MM.1S (cell line): Measurements from ENCODE around the gene NR0B2.

ENCODE experiments used
- DNase-seq: peaks from one replicate; pipeline ENCODE4 v3.0.0-alpha.2; 2015
- H2AFZ ChIP-seq: fragments of 300-600 bp; sonication (generic); 2 replicates; pipeline ENCODE4 v1.6.0; 2016; ENCODE audit warnings: antibody characterized with exemption, low read length
- H3F3A ChIP-seq: fragments of 300-600 bp; sonication (generic); 2 replicates; pipeline ENCODE4 v1.6.1; 2016; ENCODE audit warnings: mild to moderate bottlenecking, antibody characterized with exemption, low read length, moderate library complexity, mixed read lengths; ENCODE audit not compliant: insufficient read depth
- H3K27ac ChIP-seq: fragments of 300-600 bp; sonication (generic); 2 replicates; pipeline ENCODE4 v1.5.1; 2016; ENCODE audit warnings: mild to moderate bottlenecking, low read length
- H3K27me3 ChIP-seq: fragments of 300-600 bp; sonication (generic); replicated peaks from 2 replicates; pipeline ENCODE4 v1.6.0; 2016; ENCODE audit warnings: low read length; ENCODE audit not compliant: insufficient read depth
- H3K36me3 ChIP-seq: fragments of 300-600 bp; sonication (generic); replicated peaks from 2 replicates; pipeline ENCODE4 v1.6.1; 2016; ENCODE audit warnings: mild to moderate bottlenecking, low read length, mixed read lengths; ENCODE audit not compliant: insufficient read depth
- H3K4me1 ChIP-seq: fragments of 300-600 bp; sonication (generic); 2 replicates; pipeline ENCODE4 v1.6.1; 2016; ENCODE audit warnings: low read length, mixed read lengths
- H3K4me2 ChIP-seq: fragments of 300-600 bp; sonication (generic); 2 replicates; pipeline ENCODE4 v1.6.0; 2016; ENCODE audit warnings: low read depth, low read length
- H3K4me3 ChIP-seq: fragments of 300-600 bp; sonication (generic); 2 replicates; pipeline ENCODE4 v1.5.1; 2016; ENCODE audit warnings: low read length, mixed read lengths
- H3K79me2 ChIP-seq: fragments of 300-600 bp; sonication (generic); 2 replicates; pipeline ENCODE4 v1.6.1; 2016; ENCODE audit warnings: mixed run types, low read length, mixed read lengths
- H3K9ac ChIP-seq: fragments of 300-600 bp; sonication (generic); 2 replicates; pipeline ENCODE4 v1.6.1; 2016; ENCODE audit warnings: low read length, mixed read lengths
- H3K9me2 ChIP-seq: fragments of 300-600 bp; sonication (generic); replicated peaks from 2 replicates; pipeline ENCODE4 v1.6.1; 2016; ENCODE audit warnings: mild to moderate bottlenecking, low read length, mixed read lengths; ENCODE audit not compliant: insufficient read depth
- H3K9me3 ChIP-seq: fragments of 300-600 bp; sonication (generic); replicated peaks from 2 replicates; pipeline ENCODE4 v1.6.1; 2016; ENCODE audit warnings: mild to moderate bottlenecking, low read length, mixed read lengths; ENCODE audit not compliant: insufficient read depth
- H4K20me1 ChIP-seq: fragments of 300-600 bp; sonication (generic); 2 replicates; pipeline ENCODE4 v1.6.1; 2016; ENCODE audit warnings: mild to moderate bottlenecking, low read length, moderate library complexity, mixed read lengths; ENCODE audit not compliant: insufficient read depth
- CTCF ChIP-seq: fragments of 300-600 bp; sonication (generic); IDR thresholded peaks from 2 replicates; pipeline ENCODE4 v1.5.1; 2016; ENCODE audit warnings: antibody characterized with exemption, low read length, mixed read lengths
- EZH2 ChIP-seq: fragments of 300-600 bp; sonication (generic); optimal IDR thresholded peaks from 2 replicates; pipeline ENCODE3; 2017; ENCODE audit warnings: low read depth, mild to moderate bottlenecking, antibody characterized with exemption, low read length, mixed read lengths
- EZH2phosphoT487 ChIP-seq: fragments of 300-600 bp; sonication (generic); IDR thresholded peaks from 2 replicates; pipeline ENCODE4 v1.6.1; 2018; ENCODE audit warnings: antibody characterized with exemption, low read length

Gene NR0B2

DNA sequence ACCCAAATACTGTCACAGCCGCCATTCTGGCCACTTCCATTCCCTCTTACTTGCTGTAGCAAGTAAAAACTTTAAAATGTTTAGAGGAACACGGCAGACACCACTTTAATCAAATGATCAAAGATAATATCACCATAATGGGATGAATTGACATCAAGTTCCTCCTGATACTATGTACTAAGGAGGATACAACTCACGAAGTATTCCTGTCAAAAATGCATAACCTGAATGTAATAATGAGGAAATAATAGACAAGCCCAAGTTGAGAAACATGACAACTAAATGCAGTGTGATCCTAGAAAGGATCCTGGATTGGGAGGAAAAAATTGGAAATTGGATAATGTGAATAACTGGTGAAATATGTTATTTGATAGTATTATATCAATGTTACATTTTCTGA lies 42.5 kb upstream of the NR0B2 start:
- Histone ChIP-seq H3K79me2 (peaks cover 5% of the 10 kb centered on the region; the same call in 1 of the 2 replicates), H4K20me1 (no peaks in the 10 kb centered on the region), H2AFZ (no peak overlapping the region), H3K27ac (no peak overlapping the region), H3K4me3 (no peak overlapping the region), H3K27me3 (no peaks in the 10 kb centered on the region; the same call in 1 of the 2 replicates), H3F3A (peaks cover 4% of the 10 kb centered on the region; the same call in 1 of the 2 replicates), H3K9ac (no peak overlapping the region), H3K36me3 (no peaks in the 10 kb centered on the region), H3K9me2 (no peaks in the 10 kb centered on the region), H3K4me1 (peaks cover 4% of the 10 kb centered on the region; the same call in 1 of the 2 replicates), H3K9me3 (no peaks in the 10 kb centered on the region), H3K4me2 (no peak overlapping the region)
- TF ChIP-seq EZH2 (no peak), EZH2phosphoT487 (no peak), CTCF (no peak)
- DNase-seq: no peak

GRCh38 chr1:26953374-26953773 lies 39.6 kb upstream of the NR0B2 start:
- no peak for TF ChIP-seq EZH2
- no peak for TF ChIP-seq EZH2phosphoT487
- TF ChIP-seq CTCF: no peak
- Histone ChIP-seq H3K79me2 (no peaks in the 10 kb centered on the region), H3K27me3 (no peaks in the 10 kb centered on the region), H3K9me2 (no peaks in the 10 kb centered on the region), H3K4me3 (no peak overlapping the region), H3K4me2 (no peak overlapping the region), H3K9me3 (no peaks in the 10 kb centered on the region), H3K27ac (no peak overlapping the region), H3K4me1 (no peaks in the 10 kb centered on the region), H3K36me3 (no peaks in the 10 kb centered on the region), H3F3A (0 out of 2 replicates have a peak, but pooled peaks cover 2% of the 10 kb centered on the region), H2AFZ (no peak overlapping the region), H4K20me1 (no peaks in the 10 kb centered on the region), H3K9ac (no peak overlapping the region)
- DNase-seq: no peak

DNA sequence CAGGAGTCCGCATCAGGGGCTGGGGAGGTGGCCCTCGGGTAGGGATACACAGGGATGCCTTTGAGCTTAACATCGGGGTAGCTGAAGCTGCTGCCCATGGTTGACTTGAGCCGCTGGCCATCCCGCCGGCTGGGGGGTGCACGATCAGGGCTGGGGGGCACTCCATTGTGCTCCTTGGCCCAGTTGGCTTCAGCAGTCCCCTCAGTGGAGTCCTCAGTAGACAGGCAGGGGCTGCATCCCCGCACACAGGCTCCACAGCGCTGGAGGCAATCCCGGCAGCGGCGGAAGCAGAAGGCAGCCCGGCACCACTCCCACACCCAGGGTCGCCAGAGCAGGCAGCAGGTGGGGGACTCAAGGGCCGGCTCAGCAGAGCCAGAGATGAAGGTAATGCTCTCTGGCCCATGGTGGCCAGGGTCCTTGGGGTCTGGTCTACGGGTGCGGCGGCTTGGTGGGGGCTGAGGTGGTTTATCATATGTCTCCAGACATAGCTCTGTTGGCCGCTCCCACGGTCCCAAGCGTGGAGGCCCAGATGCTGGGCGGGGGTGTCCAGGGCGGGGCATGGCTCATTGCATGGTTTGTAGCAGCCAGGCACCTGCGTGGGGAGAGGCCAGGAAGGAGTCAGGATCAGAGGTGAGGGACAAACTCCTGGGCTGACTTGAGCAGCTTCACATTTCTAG lies 38.2 kb upstream of the NR0B2 start:
- H3K36me3 ChIP-seq: no peaks in the 10 kb centered on the region
- DNase-seq: no peak
- no peaks in the 10 kb centered on the region for H4K20me1 ChIP-seq
- H3K79me2 ChIP-seq: no peaks in the 10 kb centered on the region
- 0 out of 2 replicates have a peak, but pooled peaks cover 2% of the 10 kb centered on the region for H3F3A ChIP-seq
- no peak overlapping the region for H3K4me3 ChIP-seq
- no peaks in the 10 kb centered on the region for H3K4me1 ChIP-seq
- H3K4me2 ChIP-seq: no peak overlapping the region
- TF ChIP-seq EZH2phosphoT487 (no peak), CTCF (no peak), EZH2 (no peak)
- H3K27me3 ChIP-seq: no peaks in the 10 kb centered on the region
- H3K9ac ChIP-seq: no peak overlapping the region
- H3K9me3 ChIP-seq: no peaks in the 10 kb centered on the region
- no peak overlapping the region for H3K27ac ChIP-seq
- no peak overlapping the region for H2AFZ ChIP-seq
- H3K9me2 ChIP-seq: no peaks in the 10 kb centered on the region
